Tongue (tissue), 2 donors: ENCODE measurements around the gene ST3GAL3. TPM values are rescaled to one million over a fixed set of nuclear protein-coding genes. Genes with fewer than 3 reads are reported as not detected.

Experiments
- DNase-seq: peaks from one replicate; pipeline ENCODE4 v3.0.0-alpha.2; 2015
- total RNA-seq: library from RNA; depleted of rRNA; stranded (reverse); fragments of >200 nt; gene quantifications from one replicate; pipeline ENCODE4 v1.2.3, GENCODE V29; 2014

The ST3GAL3 gene
- total RNA-seq, 1 donor from 2014 or later, result 26.0 TPM

DNA sequence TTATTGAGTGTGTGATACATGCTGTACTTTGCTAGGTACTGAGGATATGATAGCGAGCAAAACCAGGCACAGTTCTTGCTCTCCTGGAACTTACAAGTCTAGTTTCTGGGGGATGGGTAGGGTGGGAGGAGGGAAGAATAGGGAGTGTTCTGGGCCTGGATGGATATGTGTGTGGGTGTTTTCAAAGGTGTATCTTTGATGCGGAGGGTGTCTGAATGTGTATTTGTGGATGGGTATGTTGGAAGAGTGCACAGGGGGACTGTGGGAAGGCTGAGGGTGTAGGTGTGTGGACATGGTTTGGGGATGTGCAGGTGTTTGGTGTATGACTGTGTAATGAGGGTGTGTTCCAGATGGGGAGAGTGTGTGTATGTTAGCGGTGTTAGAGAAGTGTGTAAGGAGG lies 258.0 kb downstream of the ST3GAL3 start:
- DNase-seq, result no peak

GRCh38 chr1:43968348-43968948 lies 261.1 kb downstream of the ST3GAL3 start:
- peak; percentile 63 for DNase-seq

- DNase-seq, result no peak
Measured at GRCh38 chr1:43969416-43969745, 262.0 kb downstream of the ST3GAL3 start.

- peak; percentile 99 for DNase-seq
Measured at GRCh38 chr1:43969746-43970466, 262.6 kb downstream of the ST3GAL3 start, which contains the start of gene DPH2. Gene DPH2, plus strand, starts transcription at chr1:43970010. Its CDS starts 166 bp downstream, at chr1:43970176.

DNA sequence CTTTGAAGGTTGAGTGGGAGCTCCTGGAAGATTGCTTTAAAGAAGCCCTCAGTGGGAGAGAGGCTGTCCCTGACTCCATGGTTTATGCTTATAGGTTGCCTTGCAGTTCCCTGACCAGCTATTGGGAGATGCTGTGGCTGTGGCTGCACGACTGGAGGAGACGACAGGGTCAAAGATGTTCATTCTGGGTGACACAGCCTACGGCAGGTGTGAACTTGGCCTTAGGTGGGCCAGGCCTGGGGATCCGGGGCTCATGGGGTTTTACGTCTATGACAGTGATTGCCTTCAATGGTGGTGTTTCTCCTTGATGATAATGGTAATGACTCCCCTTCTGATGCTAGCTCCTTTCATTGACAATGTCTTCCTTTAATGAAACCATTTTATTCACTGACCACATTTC lies 263.2 kb downstream of the ST3GAL3 start:
- DNase-seq, result no peak

- DNase-seq, result no peak
Measured at GRCh38 chr1:43970911-43971310, 263.6 kb downstream of the ST3GAL3 start.

GRCh38 chr1:43971336-43971980 lies 264.1 kb downstream of the ST3GAL3 start:
- DNase-seq, result no peak

DNA sequence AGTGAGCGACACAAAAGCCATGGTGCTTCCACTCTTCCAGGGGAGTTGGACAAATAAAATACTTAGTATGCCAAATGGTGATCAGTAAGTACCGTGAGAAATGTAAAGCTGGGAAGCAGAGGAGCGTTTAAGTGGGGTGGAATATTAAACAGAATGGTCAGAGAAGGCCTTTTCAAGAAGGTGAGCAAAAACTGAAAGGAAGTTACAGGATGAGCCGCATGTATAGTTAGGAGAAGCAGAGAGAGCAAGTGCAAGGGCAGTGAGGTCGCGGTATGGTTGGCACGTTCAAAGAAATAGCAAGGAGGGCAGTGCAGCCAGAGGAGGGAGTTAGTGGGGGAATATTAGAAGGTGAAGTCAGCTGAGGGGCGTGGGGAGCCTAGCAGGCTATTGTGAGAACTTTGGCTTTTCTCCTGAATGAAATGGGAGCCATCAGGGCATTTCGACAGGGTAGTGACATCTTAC lies 266.7 kb downstream of the ST3GAL3 start:
- no peak for DNase-seq

GRCh38 chr1:43974443-43975248 lies 267.3 kb downstream of the ST3GAL3 start, which contains the start of gene ATP6V0B:
Gene ATP6V0B, plus strand, starts transcription at chr1:43974960. Its CDS starts 81 bp downstream, at chr1:43975041.
- DNase-seq, result peak; percentile 98

DNA sequence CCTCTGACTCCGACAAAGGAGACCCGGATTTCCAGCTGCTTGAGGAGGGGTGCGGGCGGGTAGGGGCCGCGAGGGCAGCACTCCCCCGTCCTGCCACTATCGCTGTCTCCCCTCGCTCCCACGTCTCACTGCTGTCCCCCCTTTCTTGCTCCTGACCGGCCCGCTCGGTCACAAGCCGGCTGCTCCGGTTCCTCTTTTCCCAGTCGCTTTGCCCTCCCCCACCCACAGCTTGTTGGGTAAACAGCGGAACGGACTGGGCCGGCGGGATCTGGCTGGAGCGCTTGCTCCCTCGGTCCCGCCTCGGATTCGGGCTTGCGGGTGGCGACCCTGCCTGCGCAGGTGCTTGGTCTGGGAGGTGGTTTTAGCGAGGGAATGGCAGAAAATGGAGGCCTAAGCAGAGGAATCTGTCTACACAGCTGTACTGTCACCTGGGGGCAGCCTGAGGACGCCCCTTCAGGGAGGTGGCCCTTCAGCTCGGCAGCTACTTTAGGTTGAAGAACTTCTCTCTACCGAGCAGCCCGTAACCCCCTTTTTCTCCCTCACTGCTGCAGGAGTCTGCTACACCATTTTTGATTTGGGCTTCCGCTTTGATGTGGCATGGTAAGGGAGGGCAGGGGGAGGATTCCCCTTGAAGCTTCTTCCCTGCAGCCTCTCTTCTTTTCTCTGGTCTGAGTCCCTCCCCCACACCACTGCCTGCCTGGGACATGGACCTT lies 268.1 kb downstream of the ST3GAL3 start:
- DNase-seq, result peak; percentile 36

- DNase-seq, result no peak
Measured at GRCh38 chr1:43976045-43976444, 268.7 kb downstream of the ST3GAL3 start.

DNA sequence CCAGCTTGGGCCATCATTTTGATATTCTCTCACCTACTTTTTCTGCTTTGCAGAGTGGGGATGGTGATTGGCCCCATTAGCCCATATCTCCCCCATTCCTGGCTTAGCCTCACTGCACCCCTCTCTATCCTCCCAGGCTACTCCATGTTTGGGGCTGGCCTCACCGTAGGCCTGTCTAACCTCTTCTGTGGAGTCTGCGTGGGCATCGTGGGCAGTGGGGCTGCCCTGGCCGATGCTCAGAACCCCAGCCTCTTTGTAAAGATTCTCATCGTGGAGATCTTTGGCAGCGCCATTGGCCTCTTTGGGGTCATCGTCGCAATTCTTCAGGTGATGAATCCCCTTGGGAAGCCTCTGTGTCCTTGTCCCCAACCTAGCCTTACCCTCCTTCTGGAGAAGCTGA lies 269.6 kb downstream of the ST3GAL3 start:
- no peak for DNase-seq

GRCh38 chr1:43977376-43978263 lies 270.3 kb downstream of the ST3GAL3 start:
- DNase-seq, result no peak

DNA sequence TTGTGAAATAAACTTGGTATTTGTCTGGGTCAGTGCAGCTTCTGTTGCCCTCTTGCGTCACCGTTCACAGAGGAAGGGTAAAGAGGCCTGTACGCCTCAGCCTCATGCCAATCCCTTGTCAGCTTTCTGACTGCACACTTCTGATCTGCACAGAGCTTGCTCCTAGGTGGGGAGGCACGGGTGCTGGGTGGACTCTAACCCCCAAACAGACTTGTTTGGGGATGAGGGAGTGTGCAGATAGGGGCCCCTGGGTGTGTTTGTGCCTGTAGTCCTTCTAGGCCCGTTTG lies 270.9 kb downstream of the ST3GAL3 start:
- DNase-seq, result no peak

GRCh38 chr1:43978551-43979260 lies 271.4 kb downstream of the ST3GAL3 start, which contains the start of gene B4GALT2:
Gene B4GALT2, plus strand, starts transcription at chr1:43979210. Its CDS starts 1,951 bp downstream, at chr1:43981161.
- peak; percentile 55 for DNase-seq

DNA sequence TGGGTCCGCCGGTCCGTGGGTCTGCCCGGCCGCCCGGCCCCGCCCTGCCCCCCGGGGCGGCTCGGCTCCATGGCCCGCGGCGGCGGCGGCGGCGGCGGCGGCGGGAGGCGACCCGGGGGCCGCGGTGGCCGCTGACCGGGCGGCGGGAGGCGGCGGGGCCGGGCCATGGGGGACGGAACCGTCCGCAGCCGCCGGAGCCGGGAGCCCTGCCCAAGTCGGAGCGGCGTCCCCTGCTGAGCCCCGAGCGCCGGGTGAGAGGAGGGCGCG lies 271.9 kb downstream of the ST3GAL3 start:
- no peak for DNase-seq

DNA sequence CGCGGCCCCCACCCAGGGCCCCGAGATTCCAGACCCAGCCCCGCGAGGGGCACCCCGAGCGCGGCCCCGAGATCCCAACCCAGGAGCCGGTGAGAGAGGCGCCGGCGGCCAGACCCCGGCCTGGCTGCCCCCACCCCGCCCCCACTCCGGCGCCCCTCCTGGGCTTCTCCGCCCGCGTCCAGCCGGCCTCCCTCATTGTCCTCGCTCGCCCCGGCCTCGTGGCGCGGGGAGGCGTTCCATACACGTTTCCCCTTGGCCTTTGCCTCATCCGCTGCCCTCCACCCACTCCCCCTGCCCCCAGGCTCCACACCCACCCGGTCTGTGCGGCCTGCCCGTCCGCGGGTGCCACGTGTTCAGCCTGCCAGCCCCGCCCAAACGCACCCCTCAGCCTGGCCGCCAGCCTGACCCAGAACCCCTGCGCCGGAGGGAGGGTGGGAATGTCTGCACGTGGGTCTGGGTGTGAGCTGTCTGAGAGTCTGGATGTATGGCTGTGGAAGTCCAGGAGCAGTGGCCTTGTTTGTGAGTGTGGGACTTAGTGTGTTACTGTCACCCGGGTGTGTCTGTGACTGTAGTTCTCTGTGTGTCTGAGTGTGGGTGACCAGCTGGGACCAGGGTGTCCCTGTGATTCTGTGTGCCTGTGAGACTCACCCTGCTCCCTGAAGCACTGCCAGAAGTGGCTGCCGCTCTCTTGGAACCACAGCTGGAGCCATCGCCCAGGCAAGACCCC lies 272.4 kb downstream of the ST3GAL3 start:
- peak; percentile 61 for DNase-seq

DNA sequence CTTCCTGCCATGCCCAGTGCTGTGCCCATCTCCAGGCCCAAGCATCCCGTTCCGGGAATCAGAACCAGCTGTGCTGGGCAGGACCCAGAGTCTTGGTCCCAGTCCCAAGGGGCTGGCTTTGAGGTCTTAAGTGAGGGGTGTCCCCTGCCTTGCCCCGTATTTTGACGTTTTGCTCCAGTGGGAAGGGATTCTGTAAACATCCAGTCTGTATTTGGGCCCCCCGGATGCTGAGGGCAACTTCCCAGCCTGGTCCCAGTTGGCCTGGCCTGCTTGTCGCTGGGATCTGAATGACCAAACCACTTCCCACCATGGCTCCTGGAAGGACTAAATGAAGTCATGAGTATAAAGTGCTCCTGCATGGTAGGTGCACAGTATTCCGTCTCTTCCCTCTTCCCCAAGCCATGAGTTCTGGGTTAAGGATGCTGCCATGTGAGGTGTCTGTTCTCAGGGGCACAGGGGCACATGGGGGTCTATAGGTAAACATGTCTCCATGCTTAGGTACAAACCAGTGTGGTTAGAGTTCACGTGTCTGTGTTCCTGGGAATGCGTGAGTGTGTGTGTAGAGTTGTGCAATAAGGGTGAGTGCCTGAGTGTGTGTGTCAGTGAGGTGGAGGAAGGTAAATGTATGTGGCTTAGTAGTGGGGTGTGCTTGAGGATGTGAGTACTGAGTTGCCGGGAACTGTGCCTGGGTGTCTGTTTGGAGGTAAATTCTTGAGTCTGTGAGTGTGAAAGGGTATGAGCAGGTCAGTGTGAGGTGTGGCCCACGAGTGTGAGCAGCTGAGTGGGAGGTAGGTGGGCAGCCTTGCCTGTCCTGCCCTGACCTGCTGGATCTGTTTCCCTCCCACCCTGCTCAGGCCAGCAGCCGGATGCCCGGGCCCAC lies 273.2 kb downstream of the ST3GAL3 start:
- no peak for DNase-seq
